OCI-LY3 (cell line): ENCODE data around the gene CD6.

Experiments
- H2AFZ ChIP-seq: fragments of 200-600, 300-600 bp; shearing (Covaris generic); 2 replicates; pipeline ENCODE4 v1.6.0; 2014; ENCODE audit warnings: antibody characterized with exemption, low read depth, low read length
- H3K27ac ChIP-seq: fragments of 200-600, 300-600 bp; sonication (generic); 2 replicates; pipeline ENCODE4 v1.5.1; 2014; ENCODE audit warnings: mild to moderate bottlenecking, low read length, moderate library complexity, mixed read lengths
- H3K27me3 ChIP-seq: fragments of 200-600, 300-600 bp; sonication (generic); 2 replicates; pipeline ENCODE4 v1.6.1; 2014; ENCODE audit warnings: low read depth, low read length, mixed read lengths
- H3K36me3 ChIP-seq: fragments of 200-600, 300-600 bp; sonication (generic); replicated peaks from 2 replicates; pipeline ENCODE3; 2014; ENCODE audit warnings: low read depth, low read length, mixed read lengths
- H3K4me1 ChIP-seq: fragments of 300-600, 200-600 bp; sonication (generic); 2 replicates; pipeline ENCODE4 v1.6.1; 2014; ENCODE audit warnings: low read length, mixed read lengths
- H3K4me2 ChIP-seq: fragments of 200-600, 300-600 bp; sonication (generic); 2 replicates; pipeline ENCODE4 v1.6.1; 2014; ENCODE audit warnings: low read length, mixed read lengths
- H3K4me3 ChIP-seq: fragments of 300-600, 200-600 bp; sonication (generic); 2 replicates; pipeline ENCODE4 v1.5.1; 2014; ENCODE audit warnings: antibody characterized with exemption, mild to moderate bottlenecking, low read length, moderate library complexity
- H3K79me2 ChIP-seq: fragments of 300-600, 200-600 bp; shearing (Covaris generic); 2 replicates; pipeline ENCODE4 v1.6.1; 2014; ENCODE audit warnings: mild to moderate bottlenecking, low read length, mixed read lengths
- H3K9ac ChIP-seq: fragments of 300-600, 200-600 bp; shearing (Covaris generic); 2 replicates; pipeline ENCODE4 v1.6.0; 2014; ENCODE audit warnings: mild to moderate bottlenecking, low read length, moderate library complexity
- H3K9me3 ChIP-seq: fragments of 200-600, 300-600 bp; shearing (Covaris generic); 2 replicates; pipeline ENCODE4 v1.6.1; 2014; ENCODE audit warnings: low read length, mixed read lengths; ENCODE audit not compliant: insufficient read depth
- H4K20me1 ChIP-seq: fragments of 200-600, 300-600 bp; sonication (generic); 2 replicates; pipeline ENCODE4 v1.6.1; 2016; ENCODE audit warnings: low read length, mixed read lengths; ENCODE audit not compliant: insufficient read depth
- EZH2phosphoT487 ChIP-seq: fragments of 200-600 bp; shearing (Covaris generic); IDR thresholded peaks from 2 replicates; pipeline ENCODE4 v1.6.1; 2018; ENCODE audit warnings: antibody characterized with exemption, mixed run types, low read depth
- TF ChIP-seq, protein P1 (sequence below): fragments of 200-600, 300-600 bp; sonication (generic); IDR thresholded peaks from 2 replicates; pipeline ENCODE4 v1.5.1; 2014; ENCODE audit warnings: antibody characterized with exemption, low read length, low read depth

Gene CD6

DNA sequence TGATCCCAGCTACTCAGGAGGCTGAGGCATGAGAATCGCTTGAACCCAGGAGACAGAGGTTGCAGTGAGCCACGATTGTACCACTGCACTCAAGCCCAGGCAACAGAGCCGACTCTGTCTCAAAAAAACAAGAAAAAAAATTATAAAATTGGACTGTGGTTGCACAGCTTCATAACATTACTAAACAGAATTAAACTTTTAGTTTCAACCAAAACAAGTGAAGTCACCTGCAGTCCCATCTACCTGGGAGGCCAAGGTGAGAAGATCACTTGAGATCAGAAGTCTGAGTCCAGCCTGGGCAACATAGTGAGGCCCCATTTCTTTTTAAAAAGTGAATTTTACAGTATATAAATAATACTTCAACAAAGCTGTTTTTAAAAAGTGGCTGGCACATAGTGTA is 83.0 kb downstream of the CD6 start:
- H3K4me2 ChIP-seq, result no peak overlapping the region
- H3K9ac ChIP-seq, result no peak overlapping the region
- no peaks in the 10 kb centered on the region for H3K9me3 ChIP-seq
- no peaks in the 10 kb centered on the region for H3K27me3 ChIP-seq
- H4K20me1 ChIP-seq, result no peaks in the 10 kb centered on the region
- H3K27ac ChIP-seq, result no peak overlapping the region
- no peak for TF ChIP-seq EZH2phosphoT487
- TF ChIP-seq, protein P1, sequence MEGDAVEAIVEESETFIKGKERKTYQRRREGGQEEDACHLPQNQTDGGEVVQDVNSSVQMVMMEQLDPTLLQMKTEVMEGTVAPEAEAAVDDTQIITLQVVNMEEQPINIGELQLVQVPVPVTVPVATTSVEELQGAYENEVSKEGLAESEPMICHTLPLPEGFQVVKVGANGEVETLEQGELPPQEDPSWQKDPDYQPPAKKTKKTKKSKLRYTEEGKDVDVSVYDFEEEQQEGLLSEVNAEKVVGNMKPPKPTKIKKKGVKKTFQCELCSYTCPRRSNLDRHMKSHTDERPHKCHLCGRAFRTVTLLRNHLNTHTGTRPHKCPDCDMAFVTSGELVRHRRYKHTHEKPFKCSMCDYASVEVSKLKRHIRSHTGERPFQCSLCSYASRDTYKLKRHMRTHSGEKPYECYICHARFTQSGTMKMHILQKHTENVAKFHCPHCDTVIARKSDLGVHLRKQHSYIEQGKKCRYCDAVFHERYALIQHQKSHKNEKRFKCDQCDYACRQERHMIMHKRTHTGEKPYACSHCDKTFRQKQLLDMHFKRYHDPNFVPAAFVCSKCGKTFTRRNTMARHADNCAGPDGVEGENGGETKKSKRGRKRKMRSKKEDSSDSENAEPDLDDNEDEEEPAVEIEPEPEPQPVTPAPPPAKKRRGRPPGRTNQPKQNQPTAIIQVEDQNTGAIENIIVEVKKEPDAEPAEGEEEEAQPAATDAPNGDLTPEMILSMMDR, result no peak
- no peaks in the 10 kb centered on the region for H3K79me2 ChIP-seq
- H3K4me1 ChIP-seq, result peaks cover 5% of the 10 kb centered on the region
- H2AFZ ChIP-seq, result no peak overlapping the region
- H3K36me3 ChIP-seq, result no peaks in the 10 kb centered on the region
- H3K4me3 ChIP-seq, result no peak overlapping the region

DNA sequence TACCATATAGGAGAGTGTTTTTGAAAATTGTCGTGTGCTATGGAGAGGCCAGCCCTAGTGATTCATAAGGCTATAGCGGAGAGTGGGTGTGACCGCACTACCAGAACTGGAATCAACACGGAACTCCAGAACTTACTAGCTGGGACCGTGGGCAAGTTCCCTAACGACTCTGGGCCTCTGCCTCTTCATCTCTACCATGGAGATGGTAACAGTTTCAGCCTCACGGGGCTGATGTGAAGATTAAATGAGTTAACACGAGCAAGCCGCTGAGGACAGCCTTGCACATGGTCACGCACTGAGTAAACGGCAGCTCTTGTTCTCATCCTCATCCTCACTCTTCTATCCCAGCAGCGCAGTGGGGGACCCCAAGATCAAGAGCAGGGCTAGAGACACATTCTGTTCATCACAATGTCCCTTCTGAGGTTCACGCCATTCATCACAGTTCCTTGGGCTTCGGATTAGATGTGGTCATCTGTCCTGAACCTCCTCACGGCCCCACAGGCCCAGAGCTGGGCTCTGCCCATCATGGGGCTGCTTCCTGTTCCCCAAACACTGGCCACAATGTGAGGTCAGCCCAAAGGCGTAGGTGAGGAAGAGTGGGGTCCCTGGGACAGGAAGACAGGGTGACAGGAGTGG is 83.6 kb downstream of the CD6 start:
- H3K27me3 ChIP-seq, result no peaks in the 10 kb centered on the region
- no peak for TF ChIP-seq EZH2phosphoT487
- TF ChIP-seq, protein P1, result no peak
- H3K36me3 ChIP-seq, result no peaks in the 10 kb centered on the region
- H2AFZ ChIP-seq, result no peak overlapping the region
- H3K9me3 ChIP-seq, result no peaks in the 10 kb centered on the region
- no peaks in the 10 kb centered on the region for H3K79me2 ChIP-seq
- H3K4me2 ChIP-seq, result no peak overlapping the region
- H3K9ac ChIP-seq, result no peak overlapping the region
- peaks cover 9% of the 10 kb centered on the region for H3K4me1 ChIP-seq
- no peaks in the 10 kb centered on the region for H4K20me1 ChIP-seq
- no peak overlapping the region for H3K4me3 ChIP-seq
- no peak overlapping the region for H3K27ac ChIP-seq

DNA sequence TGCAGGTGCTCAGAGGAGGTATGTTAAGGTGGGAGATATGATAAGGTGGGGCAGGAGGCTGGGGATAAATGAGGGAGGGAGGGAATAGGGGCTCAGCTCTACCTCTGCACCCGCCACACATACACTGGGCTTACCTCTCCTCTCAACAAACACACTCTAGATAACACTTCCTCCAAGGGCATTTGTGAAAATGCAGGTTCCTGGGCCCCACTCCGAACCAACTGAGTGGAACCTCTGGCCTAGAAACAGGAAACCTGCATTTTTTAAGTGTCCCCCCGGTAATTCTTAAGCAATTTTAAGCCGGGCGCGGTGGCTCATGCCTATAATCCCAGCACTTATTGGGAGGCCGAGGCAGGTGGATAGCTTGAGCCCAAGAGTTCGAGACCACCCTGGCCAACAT is 84.3 kb downstream of the CD6 start:
- Histone ChIP-seq H3K9ac (no peak overlapping the region), H3K36me3 (no peaks in the 10 kb centered on the region), H3K79me2 (no peaks in the 10 kb centered on the region), H2AFZ (no peak overlapping the region), H4K20me1 (no peaks in the 10 kb centered on the region), H3K9me3 (no peaks in the 10 kb centered on the region), H3K27me3 (no peaks in the 10 kb centered on the region), H3K4me1 (peaks cover 17% of the 10 kb centered on the region), H3K27ac (no peak overlapping the region), H3K4me2 (no peak overlapping the region), H3K4me3 (no peak overlapping the region)
- TF ChIP-seq, protein P1, result no peak
- no peak for TF ChIP-seq EZH2phosphoT487

DNA sequence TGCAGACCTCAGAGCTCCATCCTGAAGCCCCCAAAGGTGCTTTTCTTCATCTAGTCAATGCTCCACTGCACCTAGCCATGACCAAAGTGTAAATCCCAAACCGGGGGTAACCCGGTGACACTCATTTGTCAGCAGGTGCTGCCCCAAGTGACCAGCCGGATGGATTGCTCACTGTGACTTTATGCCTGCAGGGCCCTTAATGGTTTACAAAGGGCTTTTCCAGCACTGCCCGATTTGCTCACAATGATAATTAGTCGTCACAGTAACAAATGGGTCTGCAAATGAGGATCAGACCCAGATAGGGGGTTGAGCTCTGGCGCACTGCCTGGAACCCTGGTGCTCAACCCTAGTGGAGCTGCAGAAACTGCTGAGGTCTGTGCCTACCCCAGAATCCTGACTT is 85.1 kb downstream of the CD6 start:
- H3K36me3 ChIP-seq, result no peaks in the 10 kb centered on the region
- no peak overlapping the region for H3K4me2 ChIP-seq
- no peaks in the 10 kb centered on the region for H3K27me3 ChIP-seq
- H2AFZ ChIP-seq, result no peak overlapping the region
- H3K9ac ChIP-seq, result no peak overlapping the region
- TF ChIP-seq EZH2phosphoT487, result no peak
- TF ChIP-seq, protein P1, result no peak
- no peaks in the 10 kb centered on the region for H4K20me1 ChIP-seq
- H3K9me3 ChIP-seq, result no peaks in the 10 kb centered on the region
- no peak overlapping the region for H3K4me3 ChIP-seq
- H3K27ac ChIP-seq, result no peak overlapping the region
- peaks cover 25% of the 10 kb centered on the region for H3K4me1 ChIP-seq
- H3K79me2 ChIP-seq, result no peaks in the 10 kb centered on the region
